ENCODE results near the gene PDE6D.

Gene PDE6D

DNA sequence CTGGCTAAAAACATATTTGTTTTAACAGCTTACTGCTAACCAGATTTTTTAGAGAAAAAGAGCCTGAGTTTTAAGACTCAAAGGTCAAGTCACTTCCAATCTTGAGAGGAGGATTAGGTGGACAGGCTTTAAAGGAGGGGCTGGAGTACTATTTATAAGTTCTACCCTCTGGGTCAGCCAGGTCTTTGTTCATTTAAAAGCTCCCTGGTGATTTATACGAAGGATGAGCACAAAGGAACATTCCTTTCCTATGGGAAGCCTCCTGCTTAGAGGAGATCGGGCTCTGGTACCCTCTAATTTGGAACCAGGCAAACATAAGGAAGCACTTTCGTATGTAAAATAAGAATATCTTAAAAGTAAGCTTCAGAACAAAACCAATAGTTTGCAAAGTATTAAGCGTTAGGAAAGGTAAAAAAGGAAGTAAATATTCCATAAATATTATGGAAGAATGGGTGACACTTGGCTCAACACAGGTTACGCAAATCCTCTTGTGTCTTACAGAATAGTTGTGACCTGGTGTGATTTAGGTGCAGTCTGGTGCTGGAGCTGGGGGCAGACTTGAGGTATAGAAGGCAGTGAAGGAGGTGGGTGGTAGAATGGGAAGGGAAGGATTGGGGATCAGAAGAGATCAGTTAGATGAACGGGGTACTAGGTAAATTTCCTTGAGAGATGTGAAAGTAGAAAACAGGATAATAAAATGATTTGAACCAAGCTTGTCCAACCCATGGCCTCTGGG, 35.6 kb downstream of the PDE6D start:
- TF ChIP-seq, protein P1, sequence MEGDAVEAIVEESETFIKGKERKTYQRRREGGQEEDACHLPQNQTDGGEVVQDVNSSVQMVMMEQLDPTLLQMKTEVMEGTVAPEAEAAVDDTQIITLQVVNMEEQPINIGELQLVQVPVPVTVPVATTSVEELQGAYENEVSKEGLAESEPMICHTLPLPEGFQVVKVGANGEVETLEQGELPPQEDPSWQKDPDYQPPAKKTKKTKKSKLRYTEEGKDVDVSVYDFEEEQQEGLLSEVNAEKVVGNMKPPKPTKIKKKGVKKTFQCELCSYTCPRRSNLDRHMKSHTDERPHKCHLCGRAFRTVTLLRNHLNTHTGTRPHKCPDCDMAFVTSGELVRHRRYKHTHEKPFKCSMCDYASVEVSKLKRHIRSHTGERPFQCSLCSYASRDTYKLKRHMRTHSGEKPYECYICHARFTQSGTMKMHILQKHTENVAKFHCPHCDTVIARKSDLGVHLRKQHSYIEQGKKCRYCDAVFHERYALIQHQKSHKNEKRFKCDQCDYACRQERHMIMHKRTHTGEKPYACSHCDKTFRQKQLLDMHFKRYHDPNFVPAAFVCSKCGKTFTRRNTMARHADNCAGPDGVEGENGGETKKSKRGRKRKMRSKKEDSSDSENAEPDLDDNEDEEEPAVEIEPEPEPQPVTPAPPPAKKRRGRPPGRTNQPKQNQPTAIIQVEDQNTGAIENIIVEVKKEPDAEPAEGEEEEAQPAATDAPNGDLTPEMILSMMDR (IDR thresholded peaks at IDR 0.05; ENCODE audit: poor library complexity, severe bottlenecking), result no peak
- H3K4me3 ChIP-seq (ENCODE audit: severe bottlenecking), result no peak overlapping the region

DNA sequence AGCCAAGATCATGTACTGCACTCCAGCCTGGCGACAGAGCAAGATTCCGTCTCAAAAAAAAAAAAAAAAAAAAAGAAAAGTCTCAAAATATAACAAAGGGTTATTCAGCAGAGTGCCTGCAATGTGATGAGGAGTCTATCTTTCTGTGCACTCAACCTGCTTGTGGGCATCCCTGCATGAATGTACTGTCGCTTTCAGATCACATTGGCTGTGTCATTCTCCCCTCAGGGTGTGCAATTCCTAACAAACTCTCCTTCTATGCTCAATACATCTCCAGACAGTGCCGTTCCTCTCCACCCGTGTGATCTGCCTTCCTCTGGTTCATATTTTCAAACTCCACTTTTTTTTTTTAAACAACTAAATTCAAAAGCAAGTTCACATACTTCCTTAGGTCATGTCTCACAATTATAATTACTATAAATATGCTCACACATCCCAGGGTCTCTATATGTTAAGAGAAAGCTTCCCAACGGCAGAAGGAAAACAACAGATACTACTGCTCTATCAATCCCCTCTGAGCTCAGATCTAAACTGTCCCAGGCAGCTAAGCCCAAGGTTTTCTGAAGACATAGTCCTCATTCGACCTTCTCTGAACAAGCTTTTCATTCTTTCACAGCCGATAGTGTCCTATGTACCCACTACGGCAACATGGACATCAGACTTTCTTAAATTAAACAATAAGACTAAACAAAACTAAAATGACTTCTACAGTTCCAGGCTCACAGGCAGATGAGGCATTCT, 37.5 kb downstream of the PDE6D start:
- H3K4me3 ChIP-seq (ENCODE audit: severe bottlenecking), result no peak overlapping the region
- no peaks in the 10 kb centered on the region for H3K4me1 ChIP-seq (ENCODE audit: insufficient read depth, poor library complexity, severe bottlenecking)
- TF ChIP-seq, protein P1 (IDR thresholded peaks at IDR 0.05; ENCODE audit: poor library complexity, severe bottlenecking), result no peak
- ATAC-seq (ENCODE audit: low read depth), result no peak
- no peak for DNase-seq (ENCODE audit: low spot score)
- H3K27me3 ChIP-seq (ENCODE audit: insufficient read depth, poor library complexity, severe bottlenecking), result no peaks in the 10 kb centered on the region
- H3K27ac ChIP-seq (ENCODE audit: poor library complexity, severe bottlenecking), result no peak overlapping the region
- no peaks in the 10 kb centered on the region for H3K9me3 ChIP-seq (ENCODE audit: severe bottlenecking)
- H3K36me3 ChIP-seq (ENCODE audit: low read depth), result no peaks in the 10 kb centered on the region

More for the DNA sequence above, 35.6 kb downstream of the PDE6D start:
- no peak overlapping the region for H3K27ac ChIP-seq (ENCODE audit: poor library complexity, severe bottlenecking)
- H3K9me3 ChIP-seq (ENCODE audit: severe bottlenecking), result no peaks in the 10 kb centered on the region
- ATAC-seq (ENCODE audit: low read depth), result no peak
- H3K27me3 ChIP-seq (ENCODE audit: insufficient read depth, poor library complexity, severe bottlenecking), result no peaks in the 10 kb centered on the region
- no peak for DNase-seq (ENCODE audit: low spot score)
- H3K36me3 ChIP-seq (ENCODE audit: low read depth), result no peaks in the 10 kb centered on the region
- no peaks in the 10 kb centered on the region for H3K4me1 ChIP-seq (ENCODE audit: insufficient read depth, poor library complexity, severe bottlenecking)

DNA sequence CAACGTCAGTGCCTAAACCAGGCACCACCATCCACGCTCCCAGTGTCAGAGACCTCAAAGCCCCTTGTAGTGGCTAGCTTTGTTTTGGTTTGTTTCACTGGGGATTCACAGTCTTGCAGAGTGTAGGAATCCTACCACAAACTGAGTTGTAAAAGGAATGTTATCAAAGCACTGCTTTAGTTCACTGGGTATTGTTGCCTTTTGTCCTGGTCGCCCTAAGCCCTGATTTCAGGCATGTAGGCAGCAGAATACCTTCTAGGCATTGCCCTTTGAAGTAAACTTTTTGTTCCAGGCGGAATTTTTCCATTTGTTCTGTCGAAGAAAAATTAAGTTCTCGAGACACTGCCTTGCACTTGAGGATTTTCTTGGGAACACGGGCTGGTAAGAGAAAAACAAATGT, 43.3 kb downstream of the PDE6D start:
- Histone ChIP-seq H3K36me3 (ENCODE audit: low read depth) (no peaks in the 10 kb centered on the region), H3K9me3 (ENCODE audit: severe bottlenecking) (no peaks in the 10 kb centered on the region), H3K27me3 (ENCODE audit: insufficient read depth, poor library complexity, severe bottlenecking) (no peaks in the 10 kb centered on the region), H3K27ac (ENCODE audit: poor library complexity, severe bottlenecking) (no peak overlapping the region), H3K4me3 (ENCODE audit: severe bottlenecking) (no peak overlapping the region), H3K4me1 (ENCODE audit: insufficient read depth, poor library complexity, severe bottlenecking) (no peaks in the 10 kb centered on the region)
- ATAC-seq (ENCODE audit: low read depth), result no peak
- TF ChIP-seq, protein P1 (IDR thresholded peaks at IDR 0.05; ENCODE audit: poor library complexity, severe bottlenecking), result no peak
- DNase-seq (ENCODE audit: low spot score), result no peak

DNA sequence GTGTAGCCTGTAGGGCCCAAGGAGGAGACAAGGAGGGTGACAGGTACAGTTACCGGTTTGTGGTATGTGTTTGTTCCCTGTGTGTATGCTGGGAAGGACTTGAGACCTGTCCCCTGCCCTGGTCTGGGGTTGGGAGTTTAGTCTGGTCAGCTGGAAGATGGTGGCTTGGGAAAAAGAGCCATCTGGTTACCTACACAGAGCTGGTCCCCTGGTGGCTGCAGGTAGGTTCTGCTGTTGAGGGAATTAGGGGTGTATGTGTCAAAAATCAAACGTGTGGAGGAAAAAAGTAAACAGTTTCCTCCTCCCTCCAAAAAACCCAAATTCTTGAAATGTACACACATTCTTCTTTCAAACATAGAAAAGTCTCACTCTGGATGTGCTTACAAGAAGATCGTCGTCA, 48.5 kb downstream of the PDE6D start:
- ATAC-seq (ENCODE audit: low read depth) (no peak), DNase-seq (ENCODE audit: low spot score) (no peak)
- TF ChIP-seq, protein P1 (IDR thresholded peaks at IDR 0.05; ENCODE audit: poor library complexity, severe bottlenecking), result peak; percentile 7
- Histone ChIP-seq H3K36me3 (ENCODE audit: low read depth) (no peaks in the 10 kb centered on the region), H3K27me3 (ENCODE audit: insufficient read depth, poor library complexity, severe bottlenecking) (no peaks in the 10 kb centered on the region), H3K9me3 (ENCODE audit: severe bottlenecking) (no peaks in the 10 kb centered on the region), H3K4me1 (ENCODE audit: insufficient read depth, poor library complexity, severe bottlenecking) (no peaks in the 10 kb centered on the region), H3K27ac (ENCODE audit: poor library complexity, severe bottlenecking) (no peak overlapping the region), H3K4me3 (ENCODE audit: severe bottlenecking) (no peak overlapping the region)

DNA sequence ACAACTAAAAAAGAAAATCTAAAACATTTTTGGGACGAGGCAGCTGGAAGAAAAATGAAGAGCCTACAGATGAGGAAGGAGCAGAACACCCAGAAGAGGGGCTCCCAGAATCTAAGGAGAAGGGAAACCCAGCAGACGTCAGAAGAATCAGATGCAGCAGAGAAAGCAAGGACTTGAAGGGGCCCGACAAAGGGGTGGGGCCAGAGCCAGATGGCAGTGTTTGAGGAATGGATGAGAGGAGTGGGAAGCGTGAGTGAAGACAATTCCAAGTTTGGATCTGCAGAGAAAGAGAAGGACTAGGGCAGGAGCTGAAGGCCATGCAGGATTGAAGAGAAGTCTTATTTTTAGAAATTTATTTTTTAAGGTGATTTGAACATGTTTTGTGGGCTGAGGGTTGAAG, 53.5 kb downstream of the PDE6D start:
- no peak for ATAC-seq (ENCODE audit: low read depth)
- Histone ChIP-seq H3K27me3 (ENCODE audit: insufficient read depth, poor library complexity, severe bottlenecking) (no peaks in the 10 kb centered on the region), H3K27ac (ENCODE audit: poor library complexity, severe bottlenecking) (no peak overlapping the region), H3K4me1 (ENCODE audit: insufficient read depth, poor library complexity, severe bottlenecking) (no peaks in the 10 kb centered on the region), H3K4me3 (ENCODE audit: severe bottlenecking) (no peak overlapping the region), H3K9me3 (ENCODE audit: severe bottlenecking) (no peaks in the 10 kb centered on the region), H3K36me3 (ENCODE audit: low read depth) (no peaks in the 10 kb centered on the region)
- no peak for DNase-seq (ENCODE audit: low spot score)
- TF ChIP-seq, protein P1 (IDR thresholded peaks at IDR 0.05; ENCODE audit: poor library complexity, severe bottlenecking), result no peak

All from RWPE2 (cell line).